NCI-H1436 (cell line): ENCODE data around the gene CNN2.

Experiments
- DNase-seq: peaks from one replicate; lab custom pipeline; 2025; lab: John Stamatoyannopoulos, UW

CNN2 gene

GRCh38 chr19:995051-995827 is 31.2 kb upstream of the CNN2 start:
- no peak for DNase-seq

- peak; percentile 33 for DNase-seq
Measured at GRCh38 chr19:996051-996838, 30.2 kb upstream of the CNN2 start.

GRCh38 chr19:998064-998463 is 28.3 kb upstream of the CNN2 start:
- no peak for DNase-seq

- DNase-seq = no peak
Measured at GRCh38 chr19:999379-999719, 27.1 kb upstream of the CNN2 start.

GRCh38 chr19:1000095-1000494 is 26.3 kb upstream of the CNN2 start, which contains the start of gene GRIN3B:
GRIN3B (plus strand) TSS chr19:1000419; CDS start chr19:1000438, 19 bp downstream.
- peak; percentile 38 for DNase-seq

GRCh38 chr19:1000591-1001537 is 25.5 kb upstream of the CNN2 start:
- no peak for DNase-seq

GRCh38 chr19:1001538-1002166 is 24.8 kb upstream of the CNN2 start:
- DNase-seq = peak; percentile 18

GRCh38 chr19:1002600-1002999 is 23.8 kb upstream of the CNN2 start:
- no peak for DNase-seq

GRCh38 chr19:1003283-1003682 is 23.1 kb upstream of the CNN2 start:
- DNase-seq = no peak

- no peak for DNase-seq
Measured at GRCh38 chr19:1004204-1004802, 22.1 kb upstream of the CNN2 start.

GRCh38 chr19:1004803-1005664 is 21.4 kb upstream of the CNN2 start:
- no peak for DNase-seq

GRCh38 chr19:1006711-1007398 is 19.6 kb upstream of the CNN2 start:
- no peak for DNase-seq

- DNase-seq = no peak
Measured at GRCh38 chr19:1007399-1008251, 18.8 kb upstream of the CNN2 start.

GRCh38 chr19:1008268-1009040 is 18.0 kb upstream of the CNN2 start:
- no peak for DNase-seq

- no peak for DNase-seq
Measured at GRCh38 chr19:1009041-1009980, 17.1 kb upstream of the CNN2 start.

- DNase-seq = no peak
Measured at GRCh38 chr19:1009981-1010538, 16.3 kb upstream of the CNN2 start.
